Keratinocyte (primary cell): Measurements from ENCODE around the gene CELA1.
"Not testable (repeated sequence)": the region's sequence is repeated elsewhere in the genome, so short reads cannot be mapped to it uniquely, and the experiment has no call there.

Source experiments
- CTCF ChIP-seq, 3 experiments: IDR thresholded peaks in 1 of 3; conservative IDR thresholded peaks in 1 of 3; optimal IDR thresholded peaks in 1 of 3; 2 replicates in 2 of 3; 3 replicates in 1 of 3; pipeline versions ENCODE3 to v1.5.1; 2011; ENCODE audit warnings: low read length in 3 of 3, mild to moderate bottlenecking in 3 of 3, moderate library complexity in 2 of 3, control low read depth in 1 of 3, inconsistent platforms in 1 of 3; ENCODE audit not compliant: insufficient read depth in 2 of 3; ENCODE audit errors: extremely low read depth in 1 of 3
- EZH2 ChIP-seq: IDR thresholded peaks from one replicate; pipeline ENCODE4 v1.6.1; 2012; ENCODE audit warnings: inconsistent platforms, mild to moderate bottlenecking, low read length, moderate library complexity

- not testable (repeated sequence) for TF ChIP-seq CTCF (optimal IDR thresholded peaks at IDR 0.05 in 1 of 3, IDR thresholded peaks at IDR 0.05 in 1 of 3, conservative IDR thresholded peaks at IDR 0.05 in 1 of 3; ENCODE audit: extremely low read depth in 1 of 3, insufficient read depth in 2 of 3, low read length in 3 of 3); EZH2
Measured at GRCh38 chr12:51291603-51292513, 54.6 kb downstream of the CELA1 start.
